ENCODE data around the gene TIMP1. TPM values are rescaled to one million over a fixed set of nuclear protein-coding genes. Genes with fewer than 3 reads are reported as not detected.
A peak's percentile ranks its signal among the peaks of the same experiment; 100 is the strongest.

The TIMP1 gene
- total RNA-seq, 1 donor from 2014 or later, result 118 TPM

DNA sequence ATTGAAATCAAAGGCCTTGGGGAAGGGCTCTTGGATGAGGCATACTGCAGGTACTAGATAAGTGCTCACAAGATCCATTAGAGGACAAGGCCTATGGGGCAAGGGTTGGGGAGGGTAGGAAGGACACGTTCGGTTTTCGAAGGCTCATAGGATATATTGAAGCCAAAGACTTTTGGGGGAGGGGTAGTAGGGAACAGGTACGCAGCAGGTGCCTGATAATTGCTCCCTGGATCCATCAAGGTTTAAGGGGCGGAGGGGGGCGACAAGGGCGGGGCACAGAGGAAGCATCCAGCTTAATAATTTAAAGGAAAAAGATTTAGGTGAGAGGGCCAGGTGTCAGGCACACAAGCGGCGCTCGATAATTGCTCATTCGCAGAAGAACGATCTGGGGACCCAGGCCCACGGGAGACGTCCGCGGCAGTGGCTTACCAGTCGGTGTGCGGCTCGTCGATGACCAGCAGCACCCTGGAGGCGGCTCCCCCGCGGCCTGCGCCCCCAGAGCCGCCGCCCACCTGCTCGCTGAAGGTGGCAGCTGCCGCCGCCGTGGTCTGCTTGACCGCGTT, 36.8 kb downstream of the TIMP1 start:
- no peak for DNase-seq (ENCODE audit: low read depth)
- no peaks in the 10 kb centered on the region for H3K36me3 ChIP-seq (ENCODE audit: control insufficient read depth, insufficient read depth, low read length)
- H3K27me3 ChIP-seq (ENCODE audit: control insufficient read depth, insufficient read depth, low read length), result peaks cover 4% of the 10 kb centered on the region
- H3K4me3 ChIP-seq (ENCODE audit: low read depth, low read length), result no peak overlapping the region
- TF ChIP-seq, protein P1, sequence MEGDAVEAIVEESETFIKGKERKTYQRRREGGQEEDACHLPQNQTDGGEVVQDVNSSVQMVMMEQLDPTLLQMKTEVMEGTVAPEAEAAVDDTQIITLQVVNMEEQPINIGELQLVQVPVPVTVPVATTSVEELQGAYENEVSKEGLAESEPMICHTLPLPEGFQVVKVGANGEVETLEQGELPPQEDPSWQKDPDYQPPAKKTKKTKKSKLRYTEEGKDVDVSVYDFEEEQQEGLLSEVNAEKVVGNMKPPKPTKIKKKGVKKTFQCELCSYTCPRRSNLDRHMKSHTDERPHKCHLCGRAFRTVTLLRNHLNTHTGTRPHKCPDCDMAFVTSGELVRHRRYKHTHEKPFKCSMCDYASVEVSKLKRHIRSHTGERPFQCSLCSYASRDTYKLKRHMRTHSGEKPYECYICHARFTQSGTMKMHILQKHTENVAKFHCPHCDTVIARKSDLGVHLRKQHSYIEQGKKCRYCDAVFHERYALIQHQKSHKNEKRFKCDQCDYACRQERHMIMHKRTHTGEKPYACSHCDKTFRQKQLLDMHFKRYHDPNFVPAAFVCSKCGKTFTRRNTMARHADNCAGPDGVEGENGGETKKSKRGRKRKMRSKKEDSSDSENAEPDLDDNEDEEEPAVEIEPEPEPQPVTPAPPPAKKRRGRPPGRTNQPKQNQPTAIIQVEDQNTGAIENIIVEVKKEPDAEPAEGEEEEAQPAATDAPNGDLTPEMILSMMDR (IDR thresholded peaks at IDR 0.05; ENCODE audit: insufficient read depth, low read length, poor library complexity, severe bottlenecking), result no peak

GRCh38 chrX:47619486-47620302, 37.5 kb downstream of the TIMP1 start, which contains the start of gene SYN1:
Gene SYN1 (minus strand): TSS chrX:47619857. CDS start chrX:47619728, 129 bp downstream.
- Histone ChIP-seq H3K27me3 (ENCODE audit: control insufficient read depth, insufficient read depth, low read length) (peaks cover 4% of the 10 kb centered on the region), H3K36me3 (ENCODE audit: control insufficient read depth, insufficient read depth, low read length) (no peaks in the 10 kb centered on the region), H3K4me3 (ENCODE audit: low read depth, low read length) (peak within 1 kb of the TSS; percentile 22)
- TF ChIP-seq, protein P1 (IDR thresholded peaks at IDR 0.05; ENCODE audit: insufficient read depth, low read length, poor library complexity, severe bottlenecking), result no peak
- peak; percentile 7 for DNase-seq (ENCODE audit: low read depth)

DNA sequence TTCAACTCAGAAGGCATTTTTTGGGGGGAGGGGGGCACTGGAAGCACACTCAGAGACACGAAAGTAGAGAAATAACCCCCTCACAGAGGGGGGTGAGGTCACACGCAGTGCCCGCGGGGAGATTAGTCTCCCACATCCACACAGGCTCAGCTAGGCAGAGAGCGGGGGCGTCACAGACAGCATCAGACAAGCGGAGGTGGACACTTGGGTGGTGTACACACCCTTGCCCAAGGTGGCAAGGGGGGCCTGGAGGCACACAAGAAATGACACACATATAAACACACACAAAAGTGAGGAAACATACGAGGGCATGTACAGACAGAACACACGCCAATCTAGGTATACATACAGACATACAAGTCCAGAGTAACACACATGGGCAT, 38.1 kb downstream of the TIMP1 start:
- Histone ChIP-seq H3K27me3 (ENCODE audit: control insufficient read depth, insufficient read depth, low read length) (peaks cover 4% of the 10 kb centered on the region), H3K36me3 (ENCODE audit: control insufficient read depth, insufficient read depth, low read length) (no peaks in the 10 kb centered on the region), H3K4me3 (ENCODE audit: low read depth, low read length) (no peak overlapping the region)
- TF ChIP-seq, protein P1 (IDR thresholded peaks at IDR 0.05; ENCODE audit: insufficient read depth, low read length, poor library complexity, severe bottlenecking), result no peak
- no peak for DNase-seq (ENCODE audit: low read depth)

DNA sequence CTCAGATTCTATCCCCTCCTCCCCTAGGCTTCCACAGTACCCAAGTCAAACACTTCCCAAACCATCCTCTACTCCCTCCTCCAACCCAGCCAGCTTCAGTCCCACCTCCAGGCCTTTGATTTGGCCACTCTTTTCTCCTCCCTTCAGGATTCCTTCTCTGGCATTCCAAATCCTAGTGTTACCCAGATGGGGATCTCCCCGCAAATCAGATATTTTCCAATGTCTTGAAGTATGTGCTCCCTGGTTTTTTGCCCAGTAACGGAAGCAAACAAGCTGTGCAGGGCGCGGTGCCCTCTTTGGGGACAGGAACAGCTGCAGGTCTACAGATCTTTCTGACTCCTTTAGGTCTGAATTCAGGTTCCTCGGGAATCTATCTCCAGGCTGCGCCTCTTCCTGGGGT, 39.6 kb downstream of the TIMP1 start:
- DNase-seq (ENCODE audit: low read depth), result no peak
- H3K36me3 ChIP-seq (ENCODE audit: control insufficient read depth, insufficient read depth, low read length), result no peaks in the 10 kb centered on the region
- H3K27me3 ChIP-seq (ENCODE audit: control insufficient read depth, insufficient read depth, low read length), result peaks cover 4% of the 10 kb centered on the region
- H3K4me3 ChIP-seq (ENCODE audit: low read depth, low read length), result no peak overlapping the region
- TF ChIP-seq, protein P1 (IDR thresholded peaks at IDR 0.05; ENCODE audit: insufficient read depth, low read length, poor library complexity, severe bottlenecking), result no peak

DNA sequence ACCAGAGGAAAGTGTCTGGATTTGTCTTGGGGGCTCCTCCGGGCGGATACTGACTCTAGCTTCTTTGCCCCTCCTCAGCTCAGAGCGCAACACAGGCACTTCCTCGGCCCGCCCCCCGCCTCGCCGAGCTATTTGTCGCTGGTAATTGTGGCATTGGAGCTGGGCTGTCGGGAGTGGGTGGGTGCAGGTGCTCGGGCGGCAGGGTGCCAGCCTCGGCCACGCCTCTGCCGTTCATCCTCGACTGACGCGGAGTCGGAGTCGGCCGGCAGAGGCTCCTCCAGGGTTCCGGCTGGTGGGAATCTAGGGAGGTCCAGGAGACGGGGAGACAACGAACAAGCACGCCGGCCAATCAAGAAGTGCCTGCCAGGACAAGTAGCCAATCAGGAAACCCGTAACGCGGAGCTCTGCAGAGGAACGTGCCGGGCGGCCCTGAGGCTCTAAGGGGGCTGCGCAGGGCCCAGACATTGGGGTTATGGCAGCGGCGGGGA, 41.3 kb downstream of the TIMP1 start:
- DNase-seq (ENCODE audit: low read depth), result peak; percentile 25
- Histone ChIP-seq H3K36me3 (ENCODE audit: control insufficient read depth, insufficient read depth, low read length) (no peaks in the 10 kb centered on the region), H3K27me3 (ENCODE audit: control insufficient read depth, insufficient read depth, low read length) (peaks cover 4% of the 10 kb centered on the region), H3K4me3 (ENCODE audit: low read depth, low read length) (peak overlapping the region; percentile 29)
- TF ChIP-seq, protein P1 (IDR thresholded peaks at IDR 0.05; ENCODE audit: insufficient read depth, low read length, poor library complexity, severe bottlenecking), result no peak

Measured in kidney epithelial cell (primary cell).